H1 (cell line): ENCODE results near the gene NHS. TPM values are rescaled to one million over a fixed set of nuclear protein-coding genes. Genes with fewer than 3 reads are reported as not detected.

ENCODE experiments used
- CTCF ChIA-PET: fragments of 300-600 bp; sonication (Branson Sonifier 250); formaldehyde crosslinking; loops from one replicate; lab custom pipeline; 2021; ENCODE audit not compliant: partially characterized antibody; lab: Charles Lee
- POLR2A ChIA-PET: fragments of 300-600 bp; sonication (Branson Sonifier 250); formaldehyde crosslinking; loops from one replicate; lab custom pipeline; 2021; ENCODE audit warnings: inconsistent platforms; ENCODE audit not compliant: partially characterized antibody; lab: Charles Lee
- DNase-seq, 2 experiments: peaks; one replicate each; pipeline versions ENCODE4 v3.0.0 to v3.0.0-alpha.2; 2010 to 2022; ENCODE audit warnings: low spot score in 2 of 2, low read depth in 1 of 2, mixed read lengths in 1 of 2
- FAIRE-seq: peaks from 2 replicates; lab custom pipeline; 2011; peaks lifted over from hg19 to GRCh38; lab: Jason Lieb, UNC
- H2AFZ ChIP-seq: 2 replicates; pipeline ENCODE4 v1.8.1; 2012; ENCODE audit warnings: low read length, inconsistent platforms
- H2AK5ac ChIP-seq: 2 replicates; pipeline ENCODE4 v1.6.1; 2013; ENCODE audit warnings: low read depth, low read length
- H2BK120ac ChIP-seq: replicated peaks from 2 replicates; pipeline ENCODE3; 2013; ENCODE audit warnings: low read depth, low read length, inconsistent platforms
- H2BK12ac ChIP-seq: 2 replicates; pipeline ENCODE4 v1.6.1; 2013; ENCODE audit warnings: low read depth, low read length
- H2BK15ac ChIP-seq: 2 replicates; pipeline ENCODE4 v1.6.1; 2013; ENCODE audit warnings: low read length
- H2BK20ac ChIP-seq: 2 replicates; pipeline ENCODE4 v1.6.1; 2013; ENCODE audit warnings: low read length
- H2BK5ac ChIP-seq: 2 replicates; pipeline ENCODE4 v1.6.1; 2013; ENCODE audit warnings: low read depth, low read length
- H3K14ac ChIP-seq: 2 replicates; pipeline ENCODE4 v1.6.1; 2013; ENCODE audit warnings: inconsistent platforms; ENCODE audit not compliant: insufficient read length
- H3K18ac ChIP-seq: 2 replicates; pipeline ENCODE4 v1.6.1; 2013; ENCODE audit warnings: low read length; ENCODE audit errors: extremely low read depth
- H3K23ac ChIP-seq: 2 replicates; pipeline ENCODE4 v1.6.1; 2013; ENCODE audit warnings: inconsistent platforms; ENCODE audit not compliant: insufficient read length
- H3K23me2 ChIP-seq: 2 replicates; pipeline ENCODE4 v1.6.1; 2013; ENCODE audit warnings: low read depth, low read length
- H3K27ac ChIP-seq: 2 replicates; pipeline ENCODE4 v1.6.1; 2011; ENCODE audit warnings: low read depth, low read length, inconsistent platforms
- H3K27me3 ChIP-seq, 4 experiments: replicated peaks in 1 of 4; 1 replicate in 1 of 4; 2 replicates in 3 of 4; pipeline versions ENCODE4 v1.6.1 to v1.8.1; 2011 to 2013; ENCODE audit warnings: low read length in 3 of 4, mild to moderate bottlenecking in 3 of 4, inconsistent platforms in 2 of 4, mixed read lengths in 2 of 4, moderate library complexity in 1 of 4; ENCODE audit not compliant: control insufficient read depth in 3 of 4, insufficient read depth in 3 of 4; ENCODE audit errors: extremely low read depth in 1 of 4
- H3K36me3 ChIP-seq, 4 experiments: 2 replicates each; pipeline versions ENCODE4 v1.6.1 to v1.8.1; 2011 to 2013; ENCODE audit warnings: mild to moderate bottlenecking in 4 of 4, low read length in 3 of 4, moderate library complexity in 2 of 4, control low read depth in 1 of 4, inconsistent platforms in 1 of 4; ENCODE audit not compliant: insufficient read depth in 4 of 4, control insufficient read depth in 2 of 4
- H3K4ac ChIP-seq: replicated peaks from 2 replicates; pipeline ENCODE3; 2013; ENCODE audit warnings: low read length, low read depth, mixed read lengths, inconsistent platforms; ENCODE audit not compliant: insufficient read length
- H3K4me1 ChIP-seq, 4 experiments: replicated peaks in 1 of 4; 1 replicate in 1 of 4; 2 replicates in 3 of 4; pipeline versions ENCODE4 v1.6.1 to v1.8.1; 2011 to 2013; ENCODE audit warnings: low read length in 3 of 4, inconsistent platforms in 2 of 4, mixed read lengths in 1 of 4; ENCODE audit not compliant: insufficient read depth in 4 of 4, control insufficient read depth in 3 of 4
- H3K4me2 ChIP-seq, 2 experiments: 2 replicates each; pipeline versions ENCODE4 v1.6.1 to v1.8.1; 2011 to 2013; ENCODE audit warnings: low read depth in 2 of 2, low read length in 2 of 2, control low read depth in 1 of 2, inconsistent platforms in 1 of 2, mild to moderate bottlenecking in 1 of 2; ENCODE audit not compliant: insufficient read depth in 1 of 2
- H3K4me3 ChIP-seq, 4 experiments: fragments of 200-600, 300-600 bp in 1 of 4; sonication (generic), shearing (Covaris generic), sonication (Bioruptor Twin) in 1 of 4; 2 replicates each; pipeline versions ENCODE4 v1.5.1 to v1.8.1; 2011 to 2016; ENCODE audit warnings: low read length in 4 of 4, low read depth in 3 of 4, control low read depth in 2 of 4, inconsistent platforms in 2 of 4, mild to moderate bottlenecking in 2 of 4, mixed read lengths in 1 of 4, moderate library complexity in 1 of 4; ENCODE audit not compliant: insufficient read depth in 2 of 4; ENCODE audit errors: extremely low read depth in 1 of 4
- H3K56ac ChIP-seq: replicated peaks from 2 replicates; pipeline ENCODE3; 2013; ENCODE audit warnings: low read depth, mild to moderate bottlenecking, mixed read lengths, low read length, inconsistent platforms; ENCODE audit not compliant: insufficient read length
- H3K79me1 ChIP-seq: 2 replicates; pipeline ENCODE4 v1.6.1; 2013; ENCODE audit warnings: low read depth, low read length, control low read depth
- H3K79me2 ChIP-seq, 2 experiments: 2 replicates each; pipeline versions ENCODE4 v1.6.1 to v1.8.1; 2012 to 2013; ENCODE audit warnings: low read length in 2 of 2, mild to moderate bottlenecking in 2 of 2, inconsistent platforms in 1 of 2; ENCODE audit not compliant: insufficient read depth in 2 of 2, control insufficient read depth in 1 of 2
- H3K9ac ChIP-seq, 4 experiments: replicated peaks in 1 of 4; 1 replicate in 1 of 4; 2 replicates in 3 of 4; pipeline versions ENCODE4 v1.6.1 to v1.8.1; 2011 to 2013; ENCODE audit warnings: low read depth in 3 of 4, low read length in 3 of 4, control low read depth in 2 of 4, mild to moderate bottlenecking in 2 of 4, moderate library complexity in 2 of 4, inconsistent platforms in 1 of 4; ENCODE audit errors: extremely low read depth in 1 of 4
- H3K9me3 ChIP-seq, 2 experiments: 2 replicates each; pipeline versions ENCODE4 v1.6.1 to v1.8.1; 2012 to 2013; ENCODE audit warnings: mild to moderate bottlenecking in 2 of 2, moderate library complexity in 2 of 2, control low read depth in 1 of 2, inconsistent platforms in 1 of 2, low read depth in 1 of 2, low read length in 1 of 2, mixed read lengths in 1 of 2; ENCODE audit not compliant: insufficient read depth in 2 of 2
- H4K20me1 ChIP-seq, 2 experiments: replicated peaks in 1 of 2; 2 replicates each; pipeline versions ENCODE3 to v1.8.1; 2011 to 2013; ENCODE audit warnings: inconsistent platforms in 2 of 2, low read length in 2 of 2, mild to moderate bottlenecking in 1 of 2; ENCODE audit not compliant: insufficient read depth in 2 of 2, control insufficient read depth in 1 of 2
- H4K5ac ChIP-seq: 2 replicates; pipeline ENCODE4 v1.6.1; 2013; ENCODE audit warnings: low read length, low read depth, mixed read lengths, inconsistent platforms; ENCODE audit not compliant: insufficient read length
- H4K8ac ChIP-seq: 2 replicates; pipeline ENCODE4 v1.8.0; 2013; ENCODE audit warnings: mild to moderate bottlenecking, moderate library complexity, low read length, inconsistent platforms; ENCODE audit not compliant: insufficient read depth; ENCODE audit errors: extremely low read depth
- H4K91ac ChIP-seq: replicated peaks from 2 replicates; pipeline ENCODE3; 2013; ENCODE audit warnings: low read length, mixed read lengths, inconsistent platforms; ENCODE audit not compliant: insufficient read length
- CBX8 ChIP-seq: fragments of 300-800, 300-1000 bp; sonication (generic); IDR thresholded peaks from 2 replicates; pipeline ENCODE4 v1.7.1; 2016; ENCODE audit warnings: low read depth, low read length, borderline replicate concordance
- EP300 ChIP-seq, 2 experiments: IDR thresholded peaks; 1 replicate in 1 of 2; 2 replicates in 1 of 2; pipeline ENCODE4 v1.6.1; 2011 to 2012; ENCODE audit warnings: low read depth in 2 of 2, low read length in 2 of 2, mild to moderate bottlenecking in 2 of 2, borderline replicate concordance in 1 of 2, inconsistent platforms in 1 of 2, moderate library complexity in 1 of 2
- JUN ChIP-seq: IDR thresholded peaks from 2 replicates; pipeline ENCODE4 v1.6.1; 2011; ENCODE audit warnings: low read depth, mild to moderate bottlenecking, improper control_type of control experiment, low read length
- JUND ChIP-seq: IDR thresholded peaks from 2 replicates; pipeline ENCODE4 v1.6.1; 2011; ENCODE audit warnings: mild to moderate bottlenecking, improper control_type of control experiment, low read length
- NRF1 ChIP-seq: IDR thresholded peaks from 2 replicates; pipeline ENCODE4 v1.6.1; 2011; ENCODE audit warnings: mild to moderate bottlenecking, low read depth, low read length, improper control_type of control experiment
- RFX5 ChIP-seq: IDR thresholded peaks from 2 replicates; pipeline ENCODE4 v1.6.1; 2011; ENCODE audit warnings: low read depth, low read length, improper control_type of control experiment, borderline replicate concordance
- SP4 ChIP-seq: IDR thresholded peaks from 2 replicates; pipeline ENCODE4 v1.6.1; 2012; ENCODE audit warnings: low read length, inconsistent platforms
- SRF ChIP-seq: IDR thresholded peaks from 2 replicates; pipeline ENCODE4 v1.6.1; 2011; ENCODE audit warnings: mild to moderate bottlenecking, low read depth, low read length, moderate library complexity
- WGBS, 2 experiments: shearing (Covaris generic) in 1 of 2; methylation state at CpG; one replicate each; pipeline versions ENCODE4 v1.1.6 to v1.1.7; 2013 to 2015; ENCODE audit warnings: low lambda C conversion rate in 2 of 2, mixed read lengths in 2 of 2, inconsistent platforms in 1 of 2, low coverage in 1 of 2, missing lambda C conversion rate in 1 of 2; ENCODE audit not compliant: insufficient replicate concordance in 2 of 2, insufficient coverage in 1 of 2, insufficient read length in 1 of 2; ENCODE audit errors: extremely low coverage in 1 of 2, missing lambda C conversion rate in 1 of 2; 5-methylcytosine and 5-hydroxymethylcytosine counted together
- polyA plus RNA-seq, 7 experiments: library from polyadenylated mRNA; depleted of rRNA in 3 of 7; stranded (reverse) in 5 of 7; unstranded in 2 of 7; fragments of >200 nt in 5 of 7; fragments of 200-250 nt in 2 of 7; gene quantifications; 1 replicate in 5 of 7; 2 replicates in 1 of 7; 4 replicates in 1 of 7; pipeline versions ENCODE4 v1.2.1 to v1.2.3, GENCODE V29; 2011 to 2013; ENCODE audit warnings: missing spikeins in 2 of 7, mixed read lengths in 2 of 7
- total RNA-seq: library from RNA; stranded (reverse); fragmentation: NEBNext Ultra II Directional; extraction: Animal tissue kit (Norgen Biotek cat#: 25700); gene quantifications from 2 replicates; pipeline ENCODE4 v1.2.1, GENCODE V29; 2021

Gene NHS
- total and polyA plus RNA-seq, 2 of the 8 experiments (the other 6 are each of a cell fraction or from before 2014, with no cell fraction given), result 2.2 to 6.7 TPM

DNA sequence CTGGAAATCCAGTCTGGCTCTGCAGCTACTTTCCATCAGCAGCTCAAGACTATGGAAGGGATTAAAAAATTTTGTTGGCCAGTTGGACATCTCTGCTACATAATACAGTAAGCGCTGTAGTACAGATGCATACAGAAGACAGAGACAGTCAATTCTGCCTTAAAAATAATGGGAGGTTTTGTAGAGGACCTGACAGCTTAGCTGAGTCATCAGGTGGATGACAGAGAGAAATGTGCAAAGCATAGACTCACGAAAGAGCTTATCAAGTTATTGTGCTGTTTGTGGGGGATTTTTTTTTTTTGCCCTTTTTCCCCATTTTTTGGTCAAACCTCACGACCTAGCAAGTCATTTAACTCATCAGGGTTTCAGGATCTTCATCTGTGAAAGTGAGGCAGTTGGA is 213.3 kb downstream of the NHS start:
- H4K91ac ChIP-seq, result no peak overlapping the region
- 100% methylated on average over 3 of the region's 3 CpGs; no CpG with 5 or more reads in 1 of the 2 experiments for WGBS, 2 experiments
- H3K4me3 ChIP-seq, result no peak overlapping the region
- H4K8ac ChIP-seq, result no peak overlapping the region
- H2BK120ac ChIP-seq, result no peak overlapping the region
- H4K5ac ChIP-seq, result no peak overlapping the region
- no peak overlapping the region for H3K9ac ChIP-seq
- no peak overlapping the region for H2BK15ac ChIP-seq
- CTCF ChIA-PET, result no interaction called here
- H2BK12ac ChIP-seq, result no peak overlapping the region
- no peak overlapping the region for H2AFZ ChIP-seq
- no peak overlapping the region for H3K23ac ChIP-seq
- H3K4ac ChIP-seq, result no peak overlapping the region
- DNase-seq (no peak), FAIRE-seq (no peak)
- H2AK5ac ChIP-seq, result no peak overlapping the region
- H3K4me2 ChIP-seq, result no peak overlapping the region
- no peak overlapping the region for H2BK5ac ChIP-seq
- no peaks in the 10 kb centered on the region for H4K20me1 ChIP-seq
- H3K27me3 ChIP-seq, result no peaks in the 10 kb centered on the region
- no peaks in the 10 kb centered on the region for H3K79me2 ChIP-seq
- H3K23me2 ChIP-seq, result no peaks in the 10 kb centered on the region
- no peaks in the 10 kb centered on the region for H3K9me3 ChIP-seq
- no peak overlapping the region for H3K18ac ChIP-seq
- POLR2A ChIA-PET, result no interaction called here
- H3K14ac ChIP-seq, result no peak overlapping the region
- no peak overlapping the region for H2BK20ac ChIP-seq
- H3K36me3 ChIP-seq, result no peaks in the 10 kb centered on the region
- H3K56ac ChIP-seq, result no peak overlapping the region
- no peaks in the 10 kb centered on the region for H3K79me1 ChIP-seq
- no peaks in the 10 kb centered on the region; a peak in 1 of 7 replicates for H3K4me1 ChIP-seq
- no peak overlapping the region for H3K27ac ChIP-seq
- no peak for TF ChIP-seq SP4
- TF ChIP-seq JUN, result no peak
- no peak for TF ChIP-seq EP300 (IDR thresholded peaks at IDR 0.05; ENCODE audit: borderline replicate concordance in 1 of 2, low read depth in 2 of 2, low read length in 2 of 2)
- TF ChIP-seq SRF, result no peak
- TF ChIP-seq JUND, result no peak
- TF ChIP-seq RFX5, result no peak
- no peak for TF ChIP-seq NRF1
- TF ChIP-seq CBX8, result no peak
